CMK (cell line): ENCODE results near the gene NF1.
"Not testable (repeated sequence)": the region's sequence is repeated elsewhere in the genome, so short reads cannot be mapped to it uniquely, and the experiment has no call there.

Source experiments
- DNase-seq: peaks from one replicate; pipeline ENCODE4 v3.0.0-alpha.2; 2010; ENCODE audit warnings: low read depth

The NF1 gene

GRCh38 chr17:31130286-31131224, 35.8 kb downstream of the NF1 start:
- DNase-seq = no peak

GRCh38 chr17:31131299-31131698, 36.5 kb downstream of the NF1 start:
- DNase-seq = no peak

- no peak for DNase-seq
These were observed 38.2 kb downstream of the NF1 start for GRCh38 chr17:31132977-31133376.

- DNase-seq = no peak
These were observed 39.8 kb downstream of the NF1 start for GRCh38 chr17:31134576-31134975.

GRCh38 chr17:31136319-31136718, 41.5 kb downstream of the NF1 start:
- no peak for DNase-seq

- DNase-seq = no peak
These were observed 45.3 kb downstream of the NF1 start for GRCh38 chr17:31140111-31140510.

- no peak for DNase-seq
These were observed 49.7 kb downstream of the NF1 start for GRCh38 chr17:31144428-31144827.

- no peak for DNase-seq
These were observed 50.1 kb downstream of the NF1 start for GRCh38 chr17:31144836-31145235.

- DNase-seq = no peak
These were observed 52.9 kb downstream of the NF1 start for GRCh38 chr17:31147507-31148202.

GRCh38 chr17:31148205-31148604, 53.4 kb downstream of the NF1 start:
- no peak for DNase-seq

GRCh38 chr17:31152271-31152670, 57.5 kb downstream of the NF1 start:
- no peak for DNase-seq

GRCh38 chr17:31155208-31155810, 60.5 kb downstream of the NF1 start:
- DNase-seq = no peak

GRCh38 chr17:31156326-31156725, 61.5 kb downstream of the NF1 start:
- no peak for DNase-seq

- not testable (repeated sequence) for DNase-seq
These were observed 62.1 kb downstream of the NF1 start for GRCh38 chr17:31156864-31157263.

- no peak for DNase-seq
These were observed 64.1 kb downstream of the NF1 start for GRCh38 chr17:31158746-31159377.

- no peak for DNase-seq
These were observed 68.5 kb downstream of the NF1 start for GRCh38 chr17:31163091-31163781.

GRCh38 chr17:31167111-31167510, 72.3 kb downstream of the NF1 start:
- DNase-seq = no peak

- DNase-seq = no peak
These were observed 76.9 kb downstream of the NF1 start for GRCh38 chr17:31171701-31172100.

- no peak for DNase-seq
These were observed 77.6 kb downstream of the NF1 start for GRCh38 chr17:31172388-31172787.

GRCh38 chr17:31174215-31174614, 79.4 kb downstream of the NF1 start:
- no peak for DNase-seq

- no peak for DNase-seq
These were observed 80.5 kb downstream of the NF1 start for GRCh38 chr17:31175237-31175636.

- DNase-seq = not testable (repeated sequence)
These were observed 81.4 kb downstream of the NF1 start for GRCh38 chr17:31176143-31176542.
